Omental fat pad (tissue), 4 donors: Measurements from ENCODE around the gene CGB8. TPM values are rescaled to one million over a fixed set of nuclear protein-coding genes. Genes with fewer than 3 reads are reported as not detected.
"Not testable (repeated sequence)": the region's sequence is repeated elsewhere in the genome, so short reads cannot be mapped to it uniquely, and the experiment has no call there.

Source experiments
- ATAC-seq: fragments of 150-250 bp; one replicate; pipeline ENCODE4 v1.9.1; 2016; ENCODE audit warnings: mild to moderate bottlenecking, moderate library complexity; ENCODE audit not compliant: low FRiP score
- DNase-seq: peaks from one replicate; pipeline ENCODE4 v3.0.0-alpha.2; 2019; ENCODE audit warnings: low spot score
- CTCF ChIP-seq, 3 donors: fragments of 450-650 bp; IDR thresholded peaks; one replicate each; pipeline ENCODE4 v1.5.1; 2016 to 2017; ENCODE audit warnings: antibody characterized with exemption in 3 of 3, mild to moderate bottlenecking in 3 of 3, moderate library complexity in 2 of 3
- total RNA-seq, 4 donors: library from RNA; depleted of rRNA; stranded (reverse); fragments of >200 nt; gene quantifications; one replicate each; pipeline ENCODE4 v1.1.0, GENCODE V29; 2016

The CGB8 gene
- total RNA-seq, 4 donors from 2014 or later, result not detected

GRCh38 chr19:49024233-49024632 is 24.7 kb downstream of the CGB8 start, which contains the start of gene CGB3:
Gene CGB3 (minus strand): TSS chr19:49024333. CDS start chr19:49023971, 362 bp downstream.
- DNase-seq, ATAC-seq: not testable (repeated sequence)

- no peak for DNase-seq
- ATAC-seq, result no peak
- TF ChIP-seq CTCF (IDR thresholded peaks at IDR 0.05), result no peak
Observed at GRCh38 chr19:49022116-49022515, 26.8 kb downstream of the CGB8 start.

- no peak for ATAC-seq
- DNase-seq, result no peak
- TF ChIP-seq CTCF (IDR thresholded peaks at IDR 0.05), result no peak
Observed at GRCh38 chr19:49020931-49021895, 27.7 kb downstream of the CGB8 start.

- no peak for DNase-seq
- ATAC-seq, result no peak
- no peak for TF ChIP-seq CTCF (IDR thresholded peaks at IDR 0.05)
Observed at GRCh38 chr19:49020342-49020741, 28.6 kb downstream of the CGB8 start.

- ATAC-seq (peak; percentile 49), DNase-seq (peak; percentile 41)
- TF ChIP-seq CTCF (IDR thresholded peaks at IDR 0.05), result no peak
Observed at GRCh38 chr19:49019242-49019932, 29.5 kb downstream of the CGB8 start.

GRCh38 chr19:49018388-49019241 is 30.3 kb downstream of the CGB8 start:
- peak; percentile 60 for DNase-seq
- peak; percentile 36 for ATAC-seq

- peak; percentile 31 for ATAC-seq
- TF ChIP-seq CTCF (IDR thresholded peaks at IDR 0.05), result no peak
- DNase-seq, result no peak
Observed at GRCh38 chr19:49017666-49018351, 31.1 kb downstream of the CGB8 start.
